ENCODE data around the gene SSTR3.

SSTR3 gene

DNA sequence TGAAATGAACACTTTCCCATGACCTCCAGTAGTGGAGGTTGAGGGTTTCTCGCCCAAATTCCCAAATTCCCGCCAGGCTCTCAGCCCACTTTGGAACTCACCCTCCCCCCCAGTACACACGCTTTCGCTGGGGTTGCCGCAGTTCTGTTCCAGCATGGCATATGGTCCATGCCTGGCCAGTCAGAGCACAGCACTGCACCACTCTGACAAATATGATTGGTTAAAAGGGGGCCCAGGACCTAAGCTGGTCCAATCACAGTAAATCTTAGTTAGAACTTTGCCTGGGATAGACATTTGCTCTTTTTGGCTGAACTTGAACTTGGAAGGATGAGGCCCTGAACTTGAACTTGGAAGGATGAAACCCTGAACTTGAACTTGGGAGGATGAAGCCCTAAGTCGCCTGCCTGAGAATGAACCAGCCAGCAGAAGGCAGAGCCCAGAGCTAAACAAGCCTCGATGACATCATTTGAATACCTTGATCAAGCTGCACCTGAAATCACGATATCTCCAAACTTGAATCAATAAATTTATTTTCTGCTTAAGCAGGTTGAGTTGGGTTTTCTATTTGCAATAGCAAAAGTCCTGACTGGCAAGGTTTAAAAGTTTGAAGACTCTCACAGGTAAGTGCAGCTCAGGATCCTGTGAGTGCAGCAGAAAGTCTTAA, 12.6 kb upstream of the SSTR3 start:
- H3K27ac ChIP-seq, result no peak overlapping the region

DNA sequence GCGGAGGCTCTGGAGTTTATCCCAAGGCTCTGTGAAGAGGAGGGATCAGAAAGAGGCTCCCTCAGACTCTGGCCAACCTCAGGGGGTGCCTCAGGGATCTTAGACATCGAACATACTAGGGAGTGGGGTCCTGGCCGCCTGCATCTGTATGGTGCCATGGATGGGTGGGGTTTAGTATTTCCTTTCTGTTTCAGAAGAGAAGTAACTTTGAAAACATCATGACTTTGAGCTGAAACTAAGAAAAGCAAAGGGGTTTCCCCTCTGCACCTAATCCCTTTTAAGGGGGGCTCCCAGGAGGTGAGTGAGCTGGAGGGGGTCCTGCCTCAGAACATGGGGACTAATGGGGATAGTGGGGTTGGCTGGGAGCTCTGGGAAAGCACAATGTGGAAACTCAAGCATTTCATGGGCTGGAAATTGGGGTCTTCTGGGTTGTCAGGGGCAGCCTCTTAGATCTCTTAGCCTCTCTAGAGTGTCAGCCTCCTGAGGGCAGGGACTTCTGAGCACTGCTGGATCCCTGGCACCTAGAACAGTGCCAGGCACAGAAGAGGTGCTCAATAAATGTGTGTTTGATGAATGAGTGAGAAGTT, 11.8 kb upstream of the SSTR3 start:
- TF ChIP-seq, protein P1, sequence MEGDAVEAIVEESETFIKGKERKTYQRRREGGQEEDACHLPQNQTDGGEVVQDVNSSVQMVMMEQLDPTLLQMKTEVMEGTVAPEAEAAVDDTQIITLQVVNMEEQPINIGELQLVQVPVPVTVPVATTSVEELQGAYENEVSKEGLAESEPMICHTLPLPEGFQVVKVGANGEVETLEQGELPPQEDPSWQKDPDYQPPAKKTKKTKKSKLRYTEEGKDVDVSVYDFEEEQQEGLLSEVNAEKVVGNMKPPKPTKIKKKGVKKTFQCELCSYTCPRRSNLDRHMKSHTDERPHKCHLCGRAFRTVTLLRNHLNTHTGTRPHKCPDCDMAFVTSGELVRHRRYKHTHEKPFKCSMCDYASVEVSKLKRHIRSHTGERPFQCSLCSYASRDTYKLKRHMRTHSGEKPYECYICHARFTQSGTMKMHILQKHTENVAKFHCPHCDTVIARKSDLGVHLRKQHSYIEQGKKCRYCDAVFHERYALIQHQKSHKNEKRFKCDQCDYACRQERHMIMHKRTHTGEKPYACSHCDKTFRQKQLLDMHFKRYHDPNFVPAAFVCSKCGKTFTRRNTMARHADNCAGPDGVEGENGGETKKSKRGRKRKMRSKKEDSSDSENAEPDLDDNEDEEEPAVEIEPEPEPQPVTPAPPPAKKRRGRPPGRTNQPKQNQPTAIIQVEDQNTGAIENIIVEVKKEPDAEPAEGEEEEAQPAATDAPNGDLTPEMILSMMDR (conservative IDR thresholded peaks at IDR 0.05), result no peak
- TF ChIP-seq ZFX (IDR thresholded peaks at IDR 0.05), result no peak
- H3K27ac ChIP-seq, result no peak overlapping the region

More for the DNA sequence above, 12.6 kb upstream of the SSTR3 start:
- no peak for TF ChIP-seq ZFX (IDR thresholded peaks at IDR 0.05)
- TF ChIP-seq, protein P1 (conservative IDR thresholded peaks at IDR 0.05), result no peak

DNA sequence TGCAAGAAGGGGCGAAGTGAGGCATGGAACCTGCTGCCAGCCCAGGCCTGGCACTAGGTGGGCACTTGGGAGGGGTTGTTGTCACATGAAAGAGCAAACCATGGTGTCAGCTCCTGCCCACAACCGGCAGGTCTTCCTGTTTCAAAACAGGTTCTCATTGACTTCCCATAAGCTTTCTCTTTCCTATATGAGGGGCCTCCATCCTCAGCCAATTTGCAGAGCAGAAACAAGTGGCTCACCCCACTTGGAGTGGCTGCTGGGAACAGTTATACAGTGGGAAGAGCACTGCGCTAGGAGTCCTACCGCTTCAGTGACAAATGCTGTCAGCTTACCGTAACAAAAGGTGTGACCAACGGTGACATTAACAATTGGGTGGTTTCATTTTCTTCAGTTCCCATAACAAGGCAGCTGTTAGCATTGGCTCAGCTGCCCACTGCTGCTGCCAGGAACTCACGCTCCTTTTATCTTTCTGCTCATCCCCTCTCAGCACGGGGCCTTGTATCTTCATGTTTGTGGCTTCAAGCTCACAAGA, 10.2 kb upstream of the SSTR3 start:
- no peak overlapping the region for H3K27ac ChIP-seq
- TF ChIP-seq, protein P1 (conservative IDR thresholded peaks at IDR 0.05), result no peak
- no peak for TF ChIP-seq ZFX (IDR thresholded peaks at IDR 0.05)

DNA sequence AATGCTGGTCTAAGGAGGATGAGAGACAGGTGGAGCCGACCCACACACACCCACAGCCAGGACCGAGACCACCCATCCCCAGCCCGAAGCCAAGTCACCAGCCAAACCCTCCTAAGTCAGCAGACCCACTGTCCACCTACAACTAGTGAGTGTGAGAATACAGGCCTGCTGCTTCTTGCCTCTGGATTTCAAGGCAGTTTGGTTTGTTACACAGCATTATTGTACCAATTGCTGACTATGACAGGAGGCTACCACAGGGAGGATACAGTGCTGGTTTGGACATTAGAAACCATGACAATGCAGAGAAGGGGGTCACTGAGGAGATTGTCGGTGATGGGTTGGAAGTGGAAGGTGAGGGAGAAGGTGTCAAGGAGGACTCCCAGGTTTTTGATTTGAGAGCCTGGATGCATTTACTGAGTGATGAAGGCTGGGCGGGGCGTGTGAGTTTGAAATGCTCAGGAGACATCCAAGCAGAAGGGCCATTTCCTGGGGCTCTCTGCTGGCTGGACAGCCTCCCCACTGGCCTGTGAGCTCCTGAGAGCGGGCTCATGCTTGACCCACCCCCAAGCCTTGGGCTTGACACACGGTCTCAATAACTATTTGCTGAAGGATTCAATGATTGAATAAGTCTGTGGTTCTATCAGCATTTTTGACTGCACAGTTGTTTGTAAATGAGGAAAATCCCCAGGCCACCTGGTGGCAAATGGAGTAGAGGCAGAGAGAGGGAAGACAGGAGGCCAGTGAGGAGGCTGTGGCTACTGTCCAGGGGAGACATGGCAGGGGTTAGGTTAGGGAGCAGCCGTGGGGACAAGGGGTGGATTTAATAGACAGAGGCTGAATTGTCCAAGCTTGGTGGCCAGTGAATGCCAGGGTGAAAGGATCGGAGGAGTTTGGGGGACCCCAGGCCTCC, 9.4 kb upstream of the SSTR3 start:
- no peak for TF ChIP-seq ZFX (IDR thresholded peaks at IDR 0.05)
- H3K27ac ChIP-seq, result no peak overlapping the region

DNA sequence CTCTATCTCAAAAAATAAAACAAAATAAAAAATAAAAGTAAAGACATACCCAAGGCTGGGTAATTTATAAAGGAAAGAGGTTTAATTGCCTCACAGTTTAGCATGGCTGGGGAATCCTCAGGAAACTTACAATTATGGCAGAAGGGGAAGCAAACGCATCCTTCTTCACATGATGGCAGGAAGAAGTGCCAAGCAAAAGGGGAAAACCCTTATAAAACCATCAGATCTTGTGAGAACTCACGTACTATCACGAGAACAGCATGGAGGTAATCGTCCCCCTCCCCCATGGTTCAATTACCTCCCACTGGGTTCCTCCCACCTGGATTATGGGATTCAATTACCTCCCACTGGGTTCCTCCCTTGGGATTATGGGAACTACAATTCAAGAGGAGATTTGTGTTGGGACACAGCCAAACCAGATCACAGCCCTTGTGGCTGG, 8.3 kb upstream of the SSTR3 start:
- TF ChIP-seq ZFX (IDR thresholded peaks at IDR 0.05), result no peak
- TF ChIP-seq, protein P1 (conservative IDR thresholded peaks at IDR 0.05), result no peak
- no peak overlapping the region for H3K27ac ChIP-seq

DNA sequence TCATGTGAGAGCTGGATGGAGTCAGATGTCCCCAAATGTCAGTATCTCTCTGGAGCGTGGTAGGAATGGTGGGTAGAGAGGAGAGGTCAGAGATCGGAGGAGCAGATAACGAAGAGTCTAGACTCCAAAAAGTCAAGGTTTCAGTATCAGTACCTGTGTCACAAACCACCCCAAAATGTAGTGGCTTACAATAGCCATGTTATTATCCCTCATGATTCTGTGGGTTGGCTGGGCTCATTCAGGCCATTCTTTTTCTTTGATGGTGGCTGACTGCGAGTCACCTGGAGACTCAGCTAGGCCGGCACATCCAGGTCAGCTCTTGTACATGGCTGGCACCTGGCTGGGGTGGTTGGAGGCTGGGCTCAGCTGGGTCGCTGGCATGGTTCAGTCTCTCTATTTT, 7.3 kb upstream of the SSTR3 start:
- no peak for TF ChIP-seq ZFX (IDR thresholded peaks at IDR 0.05)
- TF ChIP-seq, protein P1 (conservative IDR thresholded peaks at IDR 0.05), result no peak
- no peak overlapping the region for H3K27ac ChIP-seq

DNA sequence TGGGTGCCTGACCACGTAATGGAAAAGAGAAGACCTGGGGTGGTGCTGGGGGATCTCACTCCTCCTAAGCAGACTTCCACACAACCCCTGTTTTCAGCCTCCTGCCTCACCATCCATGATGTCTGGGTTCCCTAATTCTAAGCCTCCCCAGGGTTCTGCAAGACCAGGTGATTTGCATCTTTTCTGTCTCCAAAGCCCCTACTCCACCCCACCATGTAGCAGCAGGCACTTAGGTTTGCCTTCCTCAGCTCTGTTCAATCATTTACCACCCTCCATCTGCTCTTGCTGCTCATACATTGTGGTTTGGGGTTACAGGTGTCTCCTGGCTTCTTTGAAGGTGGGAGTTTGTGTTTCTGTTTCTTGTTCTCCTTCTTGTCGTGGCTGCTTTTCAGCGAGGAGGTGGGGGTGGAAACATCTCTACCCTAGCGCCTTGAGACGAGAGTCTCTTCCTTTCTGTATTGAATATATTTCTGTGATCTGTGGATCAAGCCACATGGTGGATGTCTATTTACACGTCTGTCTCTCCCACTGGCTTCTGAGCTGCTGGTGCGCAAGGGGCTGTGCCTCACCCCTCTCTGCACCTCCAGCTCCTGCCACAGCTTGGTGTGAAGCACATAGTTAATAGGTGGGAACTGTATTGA, 6.6 kb upstream of the SSTR3 start:
- no peak overlapping the region for H3K27ac ChIP-seq
- no peak for TF ChIP-seq ZFX (IDR thresholded peaks at IDR 0.05)
- TF ChIP-seq, protein P1 (conservative IDR thresholded peaks at IDR 0.05), result no peak
